ENCODE data around the gene TOR4A. TPM values are rescaled to one million over a fixed set of nuclear protein-coding genes. Genes with fewer than 3 reads are reported as not detected.

The TOR4A gene
- total RNA-seq, 1 donor from 2014 or later, result 38.3 TPM

GRCh38 chr9:137276473-137277328 lies 825 bp upstream of the TOR4A start:
- peaks cover 4 to 16% of the 10 kb centered on the region in 2 donors for H3K4me1 ChIP-seq
- peak; percentile 33 to 85 for DNase-seq (ENCODE audit: low spot score in 2 of 2)

GRCh38 chr9:137278061-137278701 lies 655 bp downstream of the TOR4A start:
- H3K9me3 ChIP-seq, result no peaks in the 10 kb centered on the region
- DNase-seq (ENCODE audit: low spot score in 2 of 2), result no peak
- H3K27me3 ChIP-seq, result no peaks in the 10 kb centered on the region
- H3K4me3 ChIP-seq, result peak overlapping the region; percentile 55 to 63
- H3K4me1 ChIP-seq, result peaks cover 4 to 12% of the 10 kb centered on the region in 2 donors
- TF ChIP-seq CTCF (IDR thresholded peaks at IDR 0.05), result no peak
- intact Hi-C loops (cut with DNase I), result no loop called here
- peak overlapping the region; percentile 79 to 81 for H3K27ac ChIP-seq
- H3K36me3 ChIP-seq, result peaks cover 15 to 31% of the 10 kb centered on the region in 2 donors

More at GRCh38 chr9:137276473-137277328, 825 bp upstream of the TOR4A start:
- peak overlapping the region; percentile 79 to 81 for H3K27ac ChIP-seq
- no peaks in the 10 kb centered on the region for H3K9me3 ChIP-seq
- H3K36me3 ChIP-seq, result peaks cover 28 to 43% of the 10 kb centered on the region in 2 donors
- intact Hi-C loops (cut with DNase I), result loop anchor here (2.0 kb wide), 1 partner anchor 22 kb away; the partner anchor contains the start of gene NELFB
- peak overlapping the region; percentile 55 to 63 for H3K4me3 ChIP-seq
- no peak for TF ChIP-seq CTCF (IDR thresholded peaks at IDR 0.05)
- no peaks in the 10 kb centered on the region for H3K27me3 ChIP-seq

GRCh38 chr9:137278721-137279711 lies 1.5 kb downstream of the TOR4A start:
- H3K4me3 ChIP-seq, result peak overlapping the region; percentile 55 to 63
- H3K36me3 ChIP-seq, result peaks cover 12 to 28% of the 10 kb centered on the region in 2 donors
- intact Hi-C loops (cut with DNase I), result no loop called here
- no peak for TF ChIP-seq CTCF (IDR thresholded peaks at IDR 0.05)
- H3K9me3 ChIP-seq, result no peaks in the 10 kb centered on the region
- no peak for DNase-seq (ENCODE audit: low spot score in 2 of 2)
- no peaks in the 10 kb centered on the region for H3K27me3 ChIP-seq
- H3K4me1 ChIP-seq, result peaks cover 4 to 12% of the 10 kb centered on the region in 2 donors
- H3K27ac ChIP-seq, result peak overlapping the region in 1 of 2 donors; percentile 81

GRCh38 chr9:137279741-137280473 lies 2.4 kb downstream of the TOR4A start:
- H3K4me3 ChIP-seq, result no peak overlapping the region
- no peak for DNase-seq (ENCODE audit: low spot score in 2 of 2)
- H3K4me1 ChIP-seq, result peaks cover 4 to 12% of the 10 kb centered on the region in 2 donors
- intact Hi-C loops (cut with DNase I), result no loop called here
- no peak overlapping the region for H3K27ac ChIP-seq
- no peaks in the 10 kb centered on the region for H3K27me3 ChIP-seq
- peaks cover 12 to 25% of the 10 kb centered on the region in 2 donors for H3K36me3 ChIP-seq
- no peak for TF ChIP-seq CTCF (IDR thresholded peaks at IDR 0.05)
- H3K9me3 ChIP-seq, result peaks cover 0 to 2% of the 10 kb centered on the region in 2 donors

Measured in ascending aorta (tissue), 2 donors.